CD4-positive, alpha-beta T cell (primary cell): Measurements from ENCODE around the gene C2orf92. TPM values are rescaled to one million over a fixed set of nuclear protein-coding genes. Genes with fewer than 3 reads are reported as not detected.

Experiments used
- ATAC-seq: fragments of 200-7000 bp; cut with Tn5 transposase; one replicate; pipeline ENCODE4 v1.10.0; 2022; ENCODE audit warnings: mild to moderate bottlenecking; ENCODE audit not compliant: poor library complexity
- CTCF ChIA-PET: fragments of 350-600 bp; sonication (Branson Sonifier 250); formaldehyde crosslinking; loops from one replicate; lab custom pipeline; 2021; ENCODE audit warnings: antibody characterized with exemption, inconsistent platforms; lab: Charles Lee
- POLR2A ChIA-PET: fragments of 350-600 bp; sonication (Branson Sonifier 250); formaldehyde crosslinking; loops from one replicate; lab custom pipeline; 2021; ENCODE audit warnings: antibody characterized with exemption, inconsistent platforms; lab: Charles Lee
- DNase-seq, 14 experiments: peaks; one replicate each; pipeline ENCODE4 v3.0.0-alpha.2; 2013 to 2020; ENCODE audit warnings: mixed read lengths in 2 of 14
- H3K27ac ChIP-seq, 2 donors: one replicate each; pipeline versions ENCODE4 v1.5.1 to v1.7.0; 2013; ENCODE audit warnings: low read length in 2 of 2, low read depth in 1 of 2, mild to moderate bottlenecking in 1 of 2
- H3K27me3 ChIP-seq, 2 experiments: 1 replicate in 1 of 2; 2 replicates in 1 of 2; pipeline versions ENCODE4 v1.6.1 to v1.7.0; 2013; ENCODE audit warnings: low read length in 2 of 2, control low read depth in 1 of 2, mild to moderate bottlenecking in 1 of 2, moderate library complexity in 1 of 2; ENCODE audit not compliant: insufficient read depth in 2 of 2, control insufficient read depth in 1 of 2
- H3K36me3 ChIP-seq: one replicate; pipeline ENCODE4 v1.6.1; 2013; ENCODE audit warnings: low read length, control low read depth; ENCODE audit not compliant: insufficient read depth
- H3K4me1 ChIP-seq: one replicate; pipeline ENCODE4 v1.6.1; 2013; ENCODE audit warnings: low read length, control low read depth; ENCODE audit not compliant: insufficient read depth
- H3K4me3 ChIP-seq: one replicate; pipeline ENCODE4 v1.5.1; 2013; ENCODE audit warnings: mild to moderate bottlenecking, low read length, moderate library complexity
- H3K9me3 ChIP-seq, 2 experiments: 1 replicate in 1 of 2; 2 replicates in 1 of 2; pipeline versions ENCODE4 v1.6.1 to v1.7.0; 2013; ENCODE audit warnings: low read length in 2 of 2, mild to moderate bottlenecking in 2 of 2, control low read depth in 1 of 2, moderate library complexity in 1 of 2; ENCODE audit not compliant: control insufficient read depth in 1 of 2, insufficient read depth in 1 of 2
- H3K27ac Mint-ChIP-seq: one replicate; pipeline ENCODE4 v1.8.0; 2020; ENCODE audit warnings: mixed read lengths
- H3K27me3 Mint-ChIP-seq: one replicate; pipeline ENCODE4 v1.8.0; 2021; ENCODE audit warnings: mixed read lengths
- H3K36me3 Mint-ChIP-seq: one replicate; pipeline ENCODE4 v1.8.0; 2021; ENCODE audit warnings: low read depth, mixed read lengths
- H3K4me1 Mint-ChIP-seq: one replicate; pipeline ENCODE4 v1.8.0; 2021; ENCODE audit warnings: low read depth, mixed read lengths
- H3K4me3 Mint-ChIP-seq: one replicate; pipeline ENCODE4 v1.8.0; 2020; ENCODE audit warnings: mild to moderate bottlenecking, mixed read lengths
- H3K9me3 Mint-ChIP-seq: one replicate; pipeline ENCODE4 v1.8.0; 2020; ENCODE audit warnings: mixed read lengths
- CTCF ChIP-seq: fragments of 200-600 bp; IDR thresholded peaks from one replicate; pipeline ENCODE4 v1.8.0; 2022; ENCODE audit warnings: antibody characterized with exemption, mild to moderate bottlenecking
- intact Hi-C, 2 experiments: fragments of 100-400 bp; cut with DNase I in 1 of 2; cut with micrococcal nuclease in 1 of 2; formaldehyde crosslinking; loops; one replicate each; pipeline versions ENCODE4 v1.15.1 to v1.9.0; 2023 to 2025; cut with DNase I, micrococcal nuclease
- total RNA-seq, 174 experiments: library from RNA in 2 of 174; stranded (reverse) in 2 of 174; gene quantifications; one replicate each; pipeline ENCODE4 v1.2.3 and lab custom pipeline; 2021 to 2026

C2orf92 gene
- total RNA-seq, 2 experiments from 2014 or later = 12.4 to 13.4 TPM

GRCh38 chr2:97718051-97718882, 48.8 kb downstream of the C2orf92 start:
- H3K4me3 Mint-ChIP-seq = peak overlapping the region; percentile 89
- no peaks in the 10 kb centered on the region for H3K27me3 Mint-ChIP-seq
- peak overlapping the region; percentile 76 for H3K4me3 ChIP-seq
- H3K4me1 ChIP-seq = peaks cover 95% of the 10 kb centered on the region
- H3K27ac ChIP-seq = peak overlapping the region; percentile 75 to 88
- H3K36me3 ChIP-seq = peaks cover 62% of the 10 kb centered on the region
- POLR2A ChIA-PET = interaction anchor here (0.7 to 3.4 kb wide), 14 partner anchors 9 to 747 kb away, joined by 3 to 20 read pairs (median 6); partner anchors contain the start of genes ACTR1B and COX5B
- intact Hi-C loops = loop anchor here in 1 of 2 experiments (10.0 kb wide), 2 partner anchors 277 to 1107 kb away; partner anchors contain the start of gene TMEM131
- H3K27me3 ChIP-seq = no peaks in the 10 kb centered on the region
- H3K36me3 Mint-ChIP-seq = peaks cover 89% of the 10 kb centered on the region
- peaks cover 92% of the 10 kb centered on the region for H3K4me1 Mint-ChIP-seq
- CTCF ChIA-PET = interaction anchor here (1.0 to 2.0 kb wide), 7 partner anchors 8 to 128 kb away, joined by 3 to 13 read pairs (median 5); no protein-coding TSS in a partner anchor
- DNase-seq (peak; percentile 57 to 89 (median 74)), ATAC-seq (peak; percentile 88)
- H3K27ac Mint-ChIP-seq = peak overlapping the region; percentile 98
- TF ChIP-seq CTCF = no peak
- H3K9me3 Mint-ChIP-seq = no peaks in the 10 kb centered on the region
- no peaks in the 10 kb centered on the region for H3K9me3 ChIP-seq

GRCh38 chr2:97718942-97719341, 49.4 kb downstream of the C2orf92 start:
- ATAC-seq (peak; percentile 28), DNase-seq (peak in 2 of 14 experiments; percentile 32 to 43)
- Mint-ChIP-seq H3K4me1 (peaks cover 93% of the 10 kb centered on the region), H3K4me3 (peak overlapping the region; percentile 89), H3K27me3 (no peaks in the 10 kb centered on the region), H3K27ac (peak overlapping the region; percentile 98), H3K9me3 (no peaks in the 10 kb centered on the region), H3K36me3 (peaks cover 87% of the 10 kb centered on the region)
- H3K9me3 ChIP-seq = no peaks in the 10 kb centered on the region
- peak overlapping the region; percentile 75 to 88 for H3K27ac ChIP-seq
- ChIA-PET POLR2A (interaction anchor here (0.7 to 3.4 kb wide), 13 partner anchors 9 to 746 kb away, joined by 3 to 20 read pairs (median 6); partner anchors contain the start of genes ACTR1B and COX5B), CTCF (interaction anchor here (1.0 to 2.0 kb wide), 7 partner anchors 9 to 128 kb away, joined by 3 to 13 read pairs (median 5); no protein-coding TSS in a partner anchor)
- H3K4me3 ChIP-seq = peak overlapping the region; percentile 76
- no peak for TF ChIP-seq CTCF
- peaks cover 96% of the 10 kb centered on the region for H3K4me1 ChIP-seq
- H3K27me3 ChIP-seq = no peaks in the 10 kb centered on the region
- intact Hi-C loops = loop anchor here in 1 of 2 experiments (10.0 kb wide), 2 partner anchors 276 to 1106 kb away; partner anchors contain the start of gene TMEM131
- peaks cover 69% of the 10 kb centered on the region for H3K36me3 ChIP-seq

GRCh38 chr2:97719362-97720155, 50.0 kb downstream of the C2orf92 start:
- ATAC-seq = no peak
- POLR2A ChIA-PET = interaction anchor here (1.3 to 3.4 kb wide), 7 partner anchors 8 to 129 kb away, joined by 4 to 20 read pairs (median 7); partner anchors contain the start of gene ACTR1B
- CTCF ChIA-PET = interaction anchor here (1.1 to 2.0 kb wide), 4 partner anchors 9 to 23 kb away, joined by 3 to 13 read pairs (median 6); no protein-coding TSS in a partner anchor

More at GRCh38 chr2:97719362-97720155, 50.0 kb downstream of the C2orf92 start:
- Histone ChIP-seq H3K4me1 (peaks cover 96% of the 10 kb centered on the region), H3K27ac (peak overlapping the region; percentile 75 to 88), H3K36me3 (peaks cover 75% of the 10 kb centered on the region), H3K27me3 (no peaks in the 10 kb centered on the region), H3K4me3 (peak overlapping the region; percentile 76), H3K9me3 (no peaks in the 10 kb centered on the region)
- peaks cover 87% of the 10 kb centered on the region for H3K36me3 Mint-ChIP-seq
- DNase-seq = no peak
- intact Hi-C loops = loop anchor here in 1 of 2 experiments (10.0 kb wide), 2 partner anchors 275 to 1105 kb away; partner anchors contain the start of gene TMEM131
- TF ChIP-seq CTCF = no peak
- no peaks in the 10 kb centered on the region for H3K9me3 Mint-ChIP-seq
- H3K4me3 Mint-ChIP-seq = peak overlapping the region; percentile 89
- no peaks in the 10 kb centered on the region for H3K27me3 Mint-ChIP-seq
- peaks cover 87% of the 10 kb centered on the region for H3K4me1 Mint-ChIP-seq
- peak overlapping the region; percentile 98 for H3K27ac Mint-ChIP-seq
